ENCODE measurements around the gene GRIK2.

DNA sequence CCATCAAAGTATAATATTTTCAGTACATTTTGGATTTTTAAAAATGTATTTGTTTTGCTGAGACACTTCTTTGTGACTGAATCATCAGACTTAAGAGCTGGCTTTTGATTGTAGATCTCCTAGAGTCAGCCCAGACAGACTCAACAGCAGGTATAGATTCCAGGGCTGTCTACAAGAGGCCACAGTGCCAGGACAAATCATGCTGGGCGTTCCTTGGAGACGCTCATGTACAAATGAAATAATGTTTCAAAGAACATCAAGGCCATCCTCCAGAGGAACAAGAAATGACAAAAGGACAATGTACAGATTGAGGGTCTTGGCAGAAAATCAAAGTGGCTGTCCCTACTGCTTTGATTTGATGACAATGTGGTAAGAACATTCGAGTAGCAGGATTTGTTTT is 369.3 kb downstream of the GRIK2 start:
- TF ChIP-seq POLR2A (IDR thresholded peaks at IDR 0.05), result no peak
- no peak for TF ChIP-seq CTCF (IDR thresholded peaks at IDR 0.05)

Measured in thyroid gland (tissue), 4 donors.